ENCODE measurements around the gene HMGCL.

The HMGCL gene

GRCh38 chr1:23776217-23776616 is 49.0 kb downstream of the HMGCL start:
- no peak for DNase-seq (ENCODE audit: low read depth, low spot score)

GRCh38 chr1:23774174-23774880 is 50.9 kb downstream of the HMGCL start:
- DNase-seq (ENCODE audit: low read depth, low spot score), result no peak

GRCh38 chr1:23772854-23773242 is 52.4 kb downstream of the HMGCL start:
- DNase-seq (ENCODE audit: low read depth, low spot score), result no peak

GRCh38 chr1:23772049-23772853 is 53.0 kb downstream of the HMGCL start:
- no peak for DNase-seq (ENCODE audit: low read depth, low spot score)

- DNase-seq (ENCODE audit: low read depth, low spot score), result no peak
Observed at GRCh38 chr1:23768733-23769132, 56.5 kb downstream of the HMGCL start.

- no peak for DNase-seq (ENCODE audit: low read depth, low spot score)
Observed at GRCh38 chr1:23763041-23763577, 62.1 kb downstream of the HMGCL start.

- no peak for DNase-seq (ENCODE audit: low read depth, low spot score)
Observed at GRCh38 chr1:23759277-23759676, 66.0 kb downstream of the HMGCL start.

- no peak for DNase-seq (ENCODE audit: low read depth, low spot score)
Observed at GRCh38 chr1:23757812-23758211, 67.4 kb downstream of the HMGCL start.

- no peak for DNase-seq (ENCODE audit: low read depth, low spot score)
Observed at GRCh38 chr1:23756676-23757075, 68.6 kb downstream of the HMGCL start.

- no peak for DNase-seq (ENCODE audit: low read depth, low spot score)
Observed at GRCh38 chr1:23752909-23753308, 72.3 kb downstream of the HMGCL start.

Data from iPS DF 19.7 (cell line).